ENCODE results near the gene TUBA3E.
"Not testable (repeated sequence)": the region's sequence is repeated elsewhere in the genome, so short reads cannot be mapped to it uniquely, and the experiment has no call there.

DNA sequence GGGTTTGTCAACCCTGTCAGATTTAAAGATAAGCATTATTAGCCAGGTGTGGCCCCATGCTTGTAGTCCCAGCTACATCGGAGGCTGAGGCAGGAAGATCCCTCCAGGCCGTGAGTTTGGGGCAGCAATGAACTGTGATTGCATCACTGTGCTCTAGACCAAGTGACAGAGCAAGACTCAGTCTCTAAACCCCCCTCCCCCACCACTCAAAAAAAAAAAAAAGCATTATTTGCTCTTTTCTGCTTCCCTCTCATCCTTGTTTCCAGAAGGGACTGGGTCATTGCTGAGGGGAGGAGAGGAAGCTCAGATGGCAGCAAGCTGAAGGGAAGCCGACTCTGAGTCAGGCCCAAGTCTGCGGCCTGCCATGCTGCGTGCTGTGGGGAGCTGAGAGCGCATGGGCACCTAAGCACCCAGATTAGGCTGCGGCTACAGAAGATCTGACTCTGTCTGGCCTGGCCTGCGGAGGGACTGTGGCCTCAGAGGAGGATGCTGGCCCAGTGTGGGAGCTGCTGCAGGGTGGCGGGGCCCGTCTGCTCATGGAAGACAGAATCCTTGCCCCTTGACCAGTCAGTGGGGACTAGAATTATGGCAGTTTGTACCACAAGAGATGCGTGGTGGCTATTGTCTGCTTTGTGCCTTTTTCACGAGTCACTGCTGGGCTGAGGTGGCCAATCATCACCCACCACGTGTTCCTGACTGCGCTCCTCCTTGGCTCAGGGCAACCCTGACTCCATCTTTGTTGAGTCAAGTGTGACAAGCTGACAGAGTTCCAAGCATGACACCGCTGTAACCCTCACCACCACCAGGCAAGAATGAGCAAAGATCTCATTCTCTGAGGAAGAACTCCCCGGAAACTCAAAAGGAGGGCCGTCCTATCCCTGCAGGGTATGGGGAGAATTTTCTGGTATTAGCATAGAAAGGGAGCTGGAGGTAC is 10.1 kb downstream of the TUBA3E start:
- TF ChIP-seq, protein P1, sequence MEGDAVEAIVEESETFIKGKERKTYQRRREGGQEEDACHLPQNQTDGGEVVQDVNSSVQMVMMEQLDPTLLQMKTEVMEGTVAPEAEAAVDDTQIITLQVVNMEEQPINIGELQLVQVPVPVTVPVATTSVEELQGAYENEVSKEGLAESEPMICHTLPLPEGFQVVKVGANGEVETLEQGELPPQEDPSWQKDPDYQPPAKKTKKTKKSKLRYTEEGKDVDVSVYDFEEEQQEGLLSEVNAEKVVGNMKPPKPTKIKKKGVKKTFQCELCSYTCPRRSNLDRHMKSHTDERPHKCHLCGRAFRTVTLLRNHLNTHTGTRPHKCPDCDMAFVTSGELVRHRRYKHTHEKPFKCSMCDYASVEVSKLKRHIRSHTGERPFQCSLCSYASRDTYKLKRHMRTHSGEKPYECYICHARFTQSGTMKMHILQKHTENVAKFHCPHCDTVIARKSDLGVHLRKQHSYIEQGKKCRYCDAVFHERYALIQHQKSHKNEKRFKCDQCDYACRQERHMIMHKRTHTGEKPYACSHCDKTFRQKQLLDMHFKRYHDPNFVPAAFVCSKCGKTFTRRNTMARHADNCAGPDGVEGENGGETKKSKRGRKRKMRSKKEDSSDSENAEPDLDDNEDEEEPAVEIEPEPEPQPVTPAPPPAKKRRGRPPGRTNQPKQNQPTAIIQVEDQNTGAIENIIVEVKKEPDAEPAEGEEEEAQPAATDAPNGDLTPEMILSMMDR (IDR thresholded peaks at IDR 0.05), result not testable (repeated sequence)
- TF ChIP-seq EP300 (IDR thresholded peaks at IDR 0.05), result not testable (repeated sequence)

Measured in ovary (tissue), 3 donors.